HepG2 (cell line): ENCODE results near the gene CEP76. TPM values are rescaled to one million over a fixed set of nuclear protein-coding genes. Genes with fewer than 3 reads are reported as not detected.

Experiments
- ATAC-seq: fragments of 200-7000 bp; cut with Tn5 transposase; 3 replicates; pipeline ENCODE4 v1.9.1; 2020; ENCODE audit warnings: mild to moderate bottlenecking, moderate library complexity
- Bru-seq: library from RNA; stranded (reverse); fragments of 400-500 nt; gene quantifications from one replicate; lab custom pipeline; 2021; lab: Mats Ljungman, UMichigan
- BruChase-seq, 2 experiments: library from RNA; stranded (reverse); fragments of 400-500 nt; gene quantifications; one replicate each; lab custom pipeline; 2021; lab: Mats Ljungman, UMichigan
- BruUV-seq: library from RNA; stranded (reverse); fragments of 400-500 nt; replicated peaks from 2 replicates; lab custom pipeline; 2021; lab: Mats Ljungman, UMichigan
- CTCF ChIA-PET: fragments of 300-600 bp; formaldehyde crosslinking; extraction: SDS; loops from one replicate; lab custom pipeline; 2021; ENCODE audit warnings: low total read pairs, inconsistent platforms, low intra/inter-chr PET ratio; lab: Yijun Ruan, JAX
- POLR2A ChIA-PET: fragments of 350-600 bp; sonication (Branson Sonifier 250); formaldehyde crosslinking; loops from one replicate; lab custom pipeline; 2020; ENCODE audit warnings: antibody characterized with exemption, inconsistent platforms; lab: Yijun Ruan, JAX
- DNase-seq: peaks from one replicate; pipeline ENCODE4 v3.0.0-alpha.2; 2015; ENCODE audit warnings: low spot score
- FAIRE-seq: peaks from 3 replicates; lab custom pipeline; 2011; peaks lifted over from hg19 to GRCh38; lab: Jason Lieb, UNC
- H2AFZ ChIP-seq: one replicate; pipeline ENCODE4 v1.6.1; 2011; ENCODE audit warnings: low read length, inconsistent platforms
- H3K27ac ChIP-seq: fragments of 300-600 bp; 3 replicates; pipeline ENCODE4 v1.8.0; 2011; ENCODE audit warnings: mixed run types, mild to moderate bottlenecking, mixed read lengths, low read length, inconsistent platforms; ENCODE audit not compliant: insufficient read depth; ENCODE audit errors: extremely low read length
- H3K27me3 ChIP-seq, 2 experiments: fragments of 200-600 bp in 1 of 2; 2 replicates in 1 of 2; 3 replicates in 1 of 2; pipeline versions ENCODE4 v1.6.0 to v1.8.0; 2011; ENCODE audit warnings: low read length in 2 of 2, mild to moderate bottlenecking in 2 of 2, moderate library complexity in 2 of 2, inconsistent platforms in 1 of 2; ENCODE audit not compliant: insufficient read depth in 2 of 2, control insufficient read depth in 1 of 2
- H3K36me3 ChIP-seq, 2 experiments: fragments of 200-600 bp in 1 of 2; replicated peaks in 1 of 2; 2 replicates in 1 of 2; 3 replicates in 1 of 2; pipeline versions ENCODE4 v1.5.1 to v1.8.0; 2011; ENCODE audit warnings: low read length in 2 of 2, inconsistent platforms in 1 of 2; ENCODE audit not compliant: insufficient read depth in 2 of 2, control insufficient read depth in 1 of 2
- H3K4me1 ChIP-seq: 2 replicates; pipeline ENCODE4 v1.5.1; 2012; ENCODE audit warnings: low read length, inconsistent platforms; ENCODE audit not compliant: insufficient read depth
- H3K4me2 ChIP-seq: 2 replicates; pipeline ENCODE4 v1.6.0; 2011; ENCODE audit warnings: low read depth, low read length, inconsistent platforms
- H3K4me3 ChIP-seq, 3 experiments: fragments of 200-600 bp in 1 of 3; sonication (generic), shearing (Covaris generic) in 1 of 3; replicated peaks in 1 of 3; 2 replicates each; pipeline ENCODE4 v1.5.1; 2011 to 2016; ENCODE audit warnings: low read length in 3 of 3, inconsistent platforms in 2 of 3, low read depth in 2 of 3, mild to moderate bottlenecking in 2 of 3, control low read depth in 1 of 3, mixed read lengths in 1 of 3; ENCODE audit not compliant: insufficient read depth in 1 of 3
- H3K79me2 ChIP-seq: one replicate; pipeline ENCODE4 v1.6.1; 2011; ENCODE audit warnings: low read length, inconsistent platforms; ENCODE audit not compliant: insufficient read depth
- H3K9ac ChIP-seq: 2 replicates; pipeline ENCODE4 v1.6.0; 2011; ENCODE audit warnings: mild to moderate bottlenecking, low read depth, low read length, inconsistent platforms; ENCODE audit not compliant: insufficient read depth
- H3K9me3 ChIP-seq: 2 replicates; pipeline ENCODE4 v1.5.1; 2012; ENCODE audit warnings: mild to moderate bottlenecking, low read length
- H4K20me1 ChIP-seq: 2 replicates; pipeline ENCODE4 v1.6.0; 2011; ENCODE audit warnings: inconsistent platforms, mild to moderate bottlenecking, low read length, moderate library complexity; ENCODE audit not compliant: insufficient read depth
- FLYWCH1 ChIP-seq: sonication (generic); formaldehyde crosslinking; IDR thresholded peaks from 2 replicates; pipeline ENCODE4 v1.8.1; 2023; ENCODE audit warnings: mild to moderate bottlenecking, missing genetic modification reagents
- GZF1 ChIP-seq: sonication (generic); formaldehyde crosslinking; IDR thresholded peaks from 2 replicates; pipeline ENCODE4 v1.5.1; 2020; ENCODE audit warnings: mild to moderate bottlenecking, missing genetic modification reagents
- NR2F6 ChIP-seq, 2 experiments: IDR thresholded peaks; 2 replicates each; pipeline ENCODE4 v1.6.1; 2016; ENCODE audit warnings: antibody characterized with exemption in 1 of 2, mild to moderate bottlenecking in 1 of 2
- PHB2 ChIP-seq: fragments of 450-650 bp; IDR thresholded peaks from 2 replicates; pipeline ENCODE4 v1.6.1; 2018; ENCODE audit not compliant: partially characterized antibody
- SIN3B ChIP-seq: fragments of 150-350 bp; IDR thresholded peaks from 2 replicates; pipeline ENCODE4 v1.6.1; 2014; ENCODE audit warnings: low read length
- SP2 ChIP-seq: sonication (generic); formaldehyde crosslinking; IDR thresholded peaks from 2 replicates; pipeline ENCODE4 v1.5.1; 2020; ENCODE audit warnings: mild to moderate bottlenecking, missing genetic modification reagents
- ZNF629 ChIP-seq: sonication (generic); formaldehyde crosslinking; conservative IDR thresholded peaks from 2 replicates; pipeline ENCODE4 v1.5.0; 2020; ENCODE audit warnings: missing genetic modification reagents
- ZNF737 ChIP-seq: sonication (generic); formaldehyde crosslinking; IDR thresholded peaks from 2 replicates; pipeline ENCODE4 v1.5.0; 2020; ENCODE audit warnings: missing genetic modification reagents, mild to moderate bottlenecking, borderline replicate concordance
- WGBS: methylation state at CpG from one replicate; pipeline ENCODE4 v1.1.6; 2017; ENCODE audit warnings: low lambda C conversion rate; 5-methylcytosine and 5-hydroxymethylcytosine counted together
- in situ Hi-C: cut with HindIII; loops from 2 replicates; pipeline ENCODE4 v1.10.0; 2017; ENCODE audit warnings: low pct_unique_long_range_greater_than_20kb; ENCODE audit not compliant: extremely low pct_ligation_motif_present
- intact Hi-C: fragments of 100-400 bp; cut with micrococcal nuclease; formaldehyde crosslinking; loops from one replicate; pipeline ENCODE4 v1.10.0; 2022; ENCODE audit not compliant: unreplicated experiment
- long read RNA-seq, 2 experiments: library from RNA in 1 of 2; library from polyadenylated mRNA in 1 of 2; stranded (forward) in 1 of 2; unstranded in 1 of 2; transcript quantifications; one replicate each; pipeline ENCODE4 v2.0.0, GENCODE V29; 2019 to 2022
- polyA minus RNA-seq, 3 experiments: library from RNA; depleted of rRNA, polyadenylated mRNA; stranded (reverse); fragments of >200 nt; gene quantifications; 2 replicates each; pipeline ENCODE4 v1.2.3, GENCODE V29; 2011; ENCODE audit warnings: low replicate concordance in 1 of 3
- polyA plus RNA-seq, 8 experiments: library from polyadenylated mRNA; depleted of rRNA in 3 of 8; stranded (reverse) in 7 of 8; unstranded in 1 of 8; fragments of >200 nt; fragmentation: Illumina TruSeq in 4 of 8; extraction: Trizol in 4 of 8; gene quantifications; 2 replicates each; pipeline versions ENCODE4 v1.2.1 to v1.2.3, GENCODE V29; 2011 to 2016; ENCODE audit warnings: low read depth in 4 of 8, missing spikeins in 1 of 8, mixed read lengths in 1 of 8; ENCODE audit not compliant: insufficient read depth in 1 of 8
- total RNA-seq, 5 experiments: library from RNA; depleted of rRNA; stranded (reverse); fragments of >200 nt; fragmentation: Illumina TruSeq; extraction: Trizol; gene quantifications; 2 replicates each; pipeline ENCODE4 v1.2.3, GENCODE V29; 2016; ENCODE audit warnings: low read depth in 1 of 5
- TF ChIP-seq, protein P1 (sequence below): fragments of 450-650 bp; IDR thresholded peaks from 2 replicates; pipeline ENCODE4 v1.6.1; 2017; ENCODE audit warnings: mild to moderate bottlenecking
- TF ChIP-seq, protein P2 (sequence below): sonication (generic); formaldehyde crosslinking; IDR thresholded peaks from 2 replicates; pipeline ENCODE4 v1.4.0; 2020; ENCODE audit warnings: missing genetic modification reagents

CEP76 gene, protein sequence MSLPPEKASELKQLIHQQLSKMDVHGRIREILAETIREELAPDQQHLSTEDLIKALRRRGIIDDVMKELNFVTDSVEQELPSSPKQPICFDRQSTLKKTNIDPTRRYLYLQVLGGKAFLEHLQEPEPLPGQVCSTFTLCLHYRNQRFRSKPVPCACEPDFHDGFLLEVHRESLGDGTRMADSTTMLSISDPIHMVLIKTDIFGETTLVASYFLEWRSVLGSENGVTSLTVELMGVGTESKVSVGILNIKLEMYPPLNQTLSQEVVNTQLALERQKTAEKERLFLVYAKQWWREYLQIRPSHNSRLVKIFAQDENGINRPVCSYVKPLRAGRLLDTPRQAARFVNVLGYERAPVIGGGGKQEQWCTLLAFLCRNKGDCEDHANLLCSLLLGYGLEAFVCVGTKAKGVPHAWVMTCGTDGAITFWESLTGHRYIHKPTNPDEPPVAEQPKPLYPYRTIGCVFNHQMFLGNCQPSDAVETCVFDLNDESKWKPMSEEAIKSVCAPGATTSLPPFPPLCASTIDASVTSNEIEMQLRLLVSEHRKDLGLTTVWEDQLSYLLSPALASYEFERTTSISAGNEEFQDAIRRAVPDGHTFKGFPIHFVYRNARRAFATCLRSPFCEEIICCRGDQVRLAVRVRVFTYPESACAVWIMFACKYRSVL
- 15.1 and 19.4 TPM in 2 replicates for total RNA-seq (2016; rRNA removed; fragmentation: Illumina TruSeq; extraction: Trizol)
- 4.2 and 4.9 TPM in 2 replicates for total RNA-seq (2016; cell fraction: cytosol; rRNA removed; fragmentation: Illumina TruSeq; extraction: Trizol; ENCODE audit: low read depth)
- 15.4 and 19.7 TPM in 2 replicates for total RNA-seq (2016; cell fraction: insoluble cytoplasmic fraction; rRNA removed; fragmentation: Illumina TruSeq; extraction: Trizol)
- 6.6 and 7.0 TPM in 2 replicates for total RNA-seq (2016; cell fraction: membrane; rRNA removed; fragmentation: Illumina TruSeq; extraction: Trizol)
- total RNA-seq (2016; cell fraction: nucleus; rRNA removed; fragmentation: Illumina TruSeq; extraction: Trizol) = 12.6 and 15.6 TPM in 2 replicates
- polyA plus RNA-seq (2011; rRNA removed) = 10.9 and 13.9 TPM in 2 replicates
- polyA plus RNA-seq (2011; cell fraction: cytosol; rRNA removed) = 7.8 and 7.9 TPM in 2 replicates
- 9.8 and 11.9 TPM in 2 replicates for polyA plus RNA-seq (2011; cell fraction: nucleus; rRNA removed)
- 8.9 TPM in 2 replicates for polyA plus RNA-seq (2012)
- polyA plus RNA-seq (2016; cell fraction: cytosol; fragmentation: Illumina TruSeq; extraction: Trizol; ENCODE audit: low read depth) = 1.2 and 1.3 TPM in 2 replicates
- polyA plus RNA-seq (2016; cell fraction: insoluble cytoplasmic fraction; fragmentation: Illumina TruSeq; extraction: Trizol; ENCODE audit: low read depth) = 13.3 and 15.0 TPM in 2 replicates
- 1.8 TPM in 2 replicates for polyA plus RNA-seq (2016; cell fraction: membrane; fragmentation: Illumina TruSeq; extraction: Trizol; ENCODE audit: low read depth)
- 13.9 and 14.0 TPM in 2 replicates for polyA plus RNA-seq (2016; cell fraction: nucleus; fragmentation: Illumina TruSeq; extraction: Trizol; ENCODE audit: insufficient read depth, low read depth)
- 6.2 and 7.1 TPM in 2 replicates for polyA minus RNA-seq (2011; rRNA and poly(A)+ RNA removed; ENCODE audit: low replicate concordance)
- 8.8 and 9.5 TPM in 2 replicates for polyA minus RNA-seq (2011; cell fraction: cytosol; rRNA and poly(A)+ RNA removed)
- 21.0 and 25.5 TPM in 2 replicates for polyA minus RNA-seq (2011; cell fraction: nucleus; rRNA and poly(A)+ RNA removed)
- percentile 66 among the genes with signal in this experiment for Bru-seq, nascent RNA
- percentile 67 among the genes with signal in this experiment for BruChase-seq, experiment 1, labeled RNA remaining after a 6-hour chase
- BruChase-seq, experiment 2, labeled RNA remaining after a 2-hour chase = percentile 62 among the genes with signal in this experiment
- long read RNA-seq, experiment 1, partial matches to known transcripts = 3 of 7 reads
- long read RNA-seq, experiment 1, other reads (novel, unspliced or antisense) = 0 of 7 reads
- long read RNA-seq, experiment 2, partial matches to known transcripts = 5 of 13 reads
- long read RNA-seq, experiment 2, other reads (novel, unspliced or antisense) = 3 of 13 reads

DNA sequence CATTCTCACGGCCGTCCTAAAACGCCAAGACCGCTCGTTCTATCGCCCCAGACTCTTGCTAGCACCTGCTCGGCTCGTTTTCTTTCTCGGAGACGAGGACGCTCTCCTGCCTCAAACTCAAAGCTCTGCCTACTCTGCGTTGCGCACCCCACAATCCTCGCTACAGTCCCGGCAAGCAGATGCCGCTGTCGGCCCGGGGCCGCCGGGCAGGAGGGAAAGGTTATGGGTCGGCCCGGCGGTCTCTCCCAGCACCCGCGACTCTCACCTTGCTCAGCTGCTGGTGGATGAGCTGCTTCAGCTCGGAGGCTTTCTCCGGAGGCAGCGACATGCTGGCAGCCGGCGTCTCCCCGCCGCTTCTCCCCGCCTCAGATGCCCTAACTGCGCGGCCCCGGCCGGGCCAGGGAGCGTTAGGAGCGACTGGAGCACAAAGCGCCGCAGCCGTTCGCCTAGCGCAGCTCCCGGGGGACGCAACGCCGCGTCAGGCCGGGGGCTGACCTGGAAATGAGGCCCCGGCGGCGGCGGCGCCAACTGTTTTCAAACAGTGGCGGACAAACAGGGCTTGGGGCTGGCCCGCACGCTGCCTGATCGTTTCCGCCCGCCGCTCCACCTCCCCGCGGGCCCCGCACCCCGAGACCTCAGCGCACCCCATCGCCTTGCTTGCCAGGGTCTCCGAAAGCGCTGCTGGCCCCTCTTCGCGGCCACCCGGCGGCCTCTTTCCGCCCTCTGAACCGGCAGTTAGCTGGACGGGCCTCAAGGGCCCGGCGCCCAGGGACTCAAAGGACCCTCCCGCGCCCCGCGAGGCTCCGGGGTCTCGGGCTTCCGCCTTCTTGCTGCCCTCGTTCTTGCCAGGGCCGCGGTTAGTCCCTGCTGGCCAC, at the start of gene CEP76, which contains the start of gene PSMG2:
TSS of gene CEP76 (minus strand) at position 503 of the 875 bp plus-strand sequence. CDS start at position 328, 175 bp downstream.
TSS of gene PSMG2 (plus strand) at position 822 of the 875 bp plus-strand sequence. CDS start 66 bp downstream, outside the sequence.
- ATAC-seq = peak; percentile 96
- in situ Hi-C loops (no loop called here), intact Hi-C loops (no loop called here)
- POLR2A ChIA-PET = interaction anchor here (0.6 to 2.9 kb wide), 16 partner anchors 8 to 325 kb away, joined by 3 to 15 read pairs (median 4); partner anchors contain the start of genes AFG3L2, CEP192, PTPN2 and SEH1L
- WGBS = under 1% methylated on average over 14 of the region's 89 CpGs
- DNase-seq = peak; percentile 81
- Histone ChIP-seq H3K36me3 (peaks cover 2 to 23% of the 10 kb centered on the region in 2 experiments; a peak in 4 of 5 replicates), H3K4me3 (peak within 1 kb of the TSS; percentile 91 to 99 (median 93)), H3K9me3 (no peaks in the 10 kb centered on the region), H3K4me2 (peak within 1 kb of the TSS; percentile 83), H3K79me2 (peaks cover 73% of the 10 kb centered on the region), H2AFZ (no peak within 1 kb of the TSS), H3K4me1 (peaks cover 57% of the 10 kb centered on the region), H3K9ac (peak within 1 kb of the TSS; percentile 93), H4K20me1 (no peaks in the 10 kb centered on the region), H3K27me3 (no peaks in the 10 kb centered on the region; a peak in 2 of 5 replicates), H3K27ac (peak within 1 kb of the TSS; percentile 89)
- no peak for FAIRE-seq
- no TSS peak for BruUV-seq
- CTCF ChIA-PET = no interaction called here
- TF ChIP-seq, protein P1, sequence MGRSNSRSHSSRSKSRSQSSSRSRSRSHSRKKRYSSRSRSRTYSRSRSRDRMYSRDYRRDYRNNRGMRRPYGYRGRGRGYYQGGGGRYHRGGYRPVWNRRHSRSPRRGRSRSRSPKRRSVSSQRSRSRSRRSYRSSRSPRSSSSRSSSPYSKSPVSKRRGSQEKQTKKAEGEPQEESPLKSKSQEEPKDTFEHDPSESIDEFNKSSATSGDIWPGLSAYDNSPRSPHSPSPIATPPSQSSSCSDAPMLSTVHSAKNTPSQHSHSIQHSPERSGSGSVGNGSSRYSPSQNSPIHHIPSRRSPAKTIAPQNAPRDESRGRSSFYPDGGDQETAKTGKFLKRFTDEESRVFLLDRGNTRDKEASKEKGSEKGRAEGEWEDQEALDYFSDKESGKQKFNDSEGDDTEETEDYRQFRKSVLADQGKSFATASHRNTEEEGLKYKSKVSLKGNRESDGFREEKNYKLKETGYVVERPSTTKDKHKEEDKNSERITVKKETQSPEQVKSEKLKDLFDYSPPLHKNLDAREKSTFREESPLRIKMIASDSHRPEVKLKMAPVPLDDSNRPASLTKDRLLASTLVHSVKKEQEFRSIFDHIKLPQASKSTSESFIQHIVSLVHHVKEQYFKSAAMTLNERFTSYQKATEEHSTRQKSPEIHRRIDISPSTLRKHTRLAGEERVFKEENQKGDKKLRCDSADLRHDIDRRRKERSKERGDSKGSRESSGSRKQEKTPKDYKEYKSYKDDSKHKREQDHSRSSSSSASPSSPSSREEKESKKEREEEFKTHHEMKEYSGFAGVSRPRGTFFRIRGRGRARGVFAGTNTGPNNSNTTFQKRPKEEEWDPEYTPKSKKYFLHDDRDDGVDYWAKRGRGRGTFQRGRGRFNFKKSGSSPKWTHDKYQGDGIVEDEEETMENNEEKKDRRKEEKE = no peak
- TF ChIP-seq ZNF629 (peak; percentile 24; the same call in 1 of the 2 replicates), GZF1 (CRISPR knock-in tag) (no peak), NR2F6 (IDR thresholded peaks at IDR 0.05) (no peak), NR2F6 (CRISPR knock-in tag; IDR thresholded peaks at IDR 0.05) (no peak), SIN3B (peak; percentile 15; the same call in 1 of the 2 replicates), FLYWCH1 (no peak), PHB2 (no peak), SP2 (peak; percentile 30; the same call in 1 of the 2 replicates), ZNF737 (no peak)
- TF ChIP-seq, protein P2, sequence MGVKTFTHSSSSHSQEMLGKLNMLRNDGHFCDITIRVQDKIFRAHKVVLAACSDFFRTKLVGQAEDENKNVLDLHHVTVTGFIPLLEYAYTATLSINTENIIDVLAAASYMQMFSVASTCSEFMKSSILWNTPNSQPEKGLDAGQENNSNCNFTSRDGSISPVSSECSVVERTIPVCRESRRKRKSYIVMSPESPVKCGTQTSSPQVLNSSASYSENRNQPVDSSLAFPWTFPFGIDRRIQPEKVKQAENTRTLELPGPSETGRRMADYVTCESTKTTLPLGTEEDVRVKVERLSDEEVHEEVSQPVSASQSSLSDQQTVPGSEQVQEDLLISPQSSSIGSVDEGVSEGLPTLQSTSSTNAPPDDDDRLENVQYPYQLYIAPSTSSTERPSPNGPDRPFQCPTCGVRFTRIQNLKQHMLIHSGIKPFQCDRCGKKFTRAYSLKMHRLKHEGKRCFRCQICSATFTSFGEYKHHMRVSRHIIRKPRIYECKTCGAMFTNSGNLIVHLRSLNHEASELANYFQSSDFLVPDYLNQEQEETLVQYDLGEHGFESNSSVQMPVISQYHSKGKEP (CRISPR knock-in tag) = peak; percentile 44; the same call in 1 of the 2 replicates
